Measurements from ENCODE around the gene OTUD1.

DNA sequence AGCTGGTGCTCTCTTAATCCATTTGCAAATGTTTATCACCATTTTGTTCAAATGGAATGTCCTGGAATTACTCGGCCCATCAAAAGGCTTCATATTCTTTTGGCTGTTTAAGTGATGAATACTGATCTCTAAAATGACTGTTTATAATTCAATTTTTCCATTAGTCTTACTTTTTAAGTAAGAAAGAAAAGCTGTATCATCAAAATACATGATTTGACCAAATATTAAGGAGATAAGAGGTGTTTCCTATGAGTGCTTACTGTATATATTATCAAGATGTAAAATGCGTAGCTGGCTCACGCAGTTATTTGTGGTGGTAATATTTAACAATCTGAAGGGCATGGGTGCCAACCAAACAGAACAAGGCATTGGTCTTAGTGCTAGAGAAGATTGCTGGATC is 51.2 kb downstream of the OTUD1 start:
- TF ChIP-seq, protein P1, sequence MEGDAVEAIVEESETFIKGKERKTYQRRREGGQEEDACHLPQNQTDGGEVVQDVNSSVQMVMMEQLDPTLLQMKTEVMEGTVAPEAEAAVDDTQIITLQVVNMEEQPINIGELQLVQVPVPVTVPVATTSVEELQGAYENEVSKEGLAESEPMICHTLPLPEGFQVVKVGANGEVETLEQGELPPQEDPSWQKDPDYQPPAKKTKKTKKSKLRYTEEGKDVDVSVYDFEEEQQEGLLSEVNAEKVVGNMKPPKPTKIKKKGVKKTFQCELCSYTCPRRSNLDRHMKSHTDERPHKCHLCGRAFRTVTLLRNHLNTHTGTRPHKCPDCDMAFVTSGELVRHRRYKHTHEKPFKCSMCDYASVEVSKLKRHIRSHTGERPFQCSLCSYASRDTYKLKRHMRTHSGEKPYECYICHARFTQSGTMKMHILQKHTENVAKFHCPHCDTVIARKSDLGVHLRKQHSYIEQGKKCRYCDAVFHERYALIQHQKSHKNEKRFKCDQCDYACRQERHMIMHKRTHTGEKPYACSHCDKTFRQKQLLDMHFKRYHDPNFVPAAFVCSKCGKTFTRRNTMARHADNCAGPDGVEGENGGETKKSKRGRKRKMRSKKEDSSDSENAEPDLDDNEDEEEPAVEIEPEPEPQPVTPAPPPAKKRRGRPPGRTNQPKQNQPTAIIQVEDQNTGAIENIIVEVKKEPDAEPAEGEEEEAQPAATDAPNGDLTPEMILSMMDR (conservative IDR thresholded peaks at IDR 0.05 in 1 of 2, IDR thresholded peaks at IDR 0.05 in 1 of 2; ENCODE audit: low read depth in 1 of 2, low read length in 2 of 2), result no peak
- no peak for TF ChIP-seq EZH2 (IDR thresholded peaks at IDR 0.05; ENCODE audit: low read length, missing control alignments)

Data from fibroblast of lung (primary cell).